ENCODE measurements around the gene SOX8.
"Not testable (repeated sequence)": the region's sequence is repeated elsewhere in the genome, so short reads cannot be mapped to it uniquely, and the experiment has no call there.

SOX8 gene

DNA sequence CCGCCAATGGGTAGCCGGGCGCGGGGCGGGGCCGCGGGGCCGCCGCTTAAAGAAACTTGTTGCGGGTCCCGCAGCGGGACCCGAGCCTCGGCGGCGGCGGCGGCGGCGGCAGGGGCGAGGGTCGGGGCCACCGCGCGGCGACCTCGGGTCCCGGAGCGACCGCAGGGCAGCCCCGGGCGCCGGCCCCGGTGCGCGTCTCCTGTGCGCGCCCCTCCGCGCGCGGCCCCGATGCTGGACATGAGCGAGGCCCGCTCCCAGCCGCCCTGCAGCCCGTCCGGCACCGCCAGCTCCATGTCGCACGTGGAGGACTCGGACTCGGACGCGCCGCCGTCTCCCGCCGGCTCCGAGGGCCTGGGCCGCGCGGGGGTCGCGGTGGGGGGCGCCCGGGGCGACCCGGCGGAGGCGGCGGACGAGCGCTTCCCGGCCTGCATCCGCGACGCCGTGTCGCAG, at the start of gene SOX8:
TSS of gene SOX8 (plus strand) at position 76 of the 450 bp plus-strand sequence. CDS start at position 229, 153 bp downstream.
- no peak for DNase-seq

DNA sequence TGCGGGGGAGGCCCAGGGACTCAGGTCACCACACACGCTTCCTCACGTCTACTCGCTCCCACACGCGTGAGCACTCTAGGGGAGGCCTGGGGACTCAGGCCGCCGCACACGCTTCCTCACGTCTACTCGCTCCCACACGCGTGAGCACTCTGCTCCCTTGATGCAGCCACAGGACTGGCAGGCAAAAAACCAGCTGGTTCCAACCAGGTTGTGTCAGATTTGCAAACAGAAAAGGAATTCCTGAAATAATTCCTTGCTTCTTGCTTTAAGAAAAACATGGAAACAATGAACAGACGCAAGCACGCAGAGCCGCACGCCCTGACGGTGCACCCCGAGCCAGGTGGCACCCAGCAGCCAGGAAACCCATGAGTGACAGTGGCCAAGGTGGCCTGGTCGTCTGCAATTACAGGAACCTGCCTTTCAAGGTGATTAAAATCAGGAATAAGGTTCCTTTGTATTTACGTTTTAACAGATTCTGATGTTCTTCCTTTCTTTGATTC, 48.7 kb upstream of the SOX8 start:
- DNase-seq: no peak

DNA sequence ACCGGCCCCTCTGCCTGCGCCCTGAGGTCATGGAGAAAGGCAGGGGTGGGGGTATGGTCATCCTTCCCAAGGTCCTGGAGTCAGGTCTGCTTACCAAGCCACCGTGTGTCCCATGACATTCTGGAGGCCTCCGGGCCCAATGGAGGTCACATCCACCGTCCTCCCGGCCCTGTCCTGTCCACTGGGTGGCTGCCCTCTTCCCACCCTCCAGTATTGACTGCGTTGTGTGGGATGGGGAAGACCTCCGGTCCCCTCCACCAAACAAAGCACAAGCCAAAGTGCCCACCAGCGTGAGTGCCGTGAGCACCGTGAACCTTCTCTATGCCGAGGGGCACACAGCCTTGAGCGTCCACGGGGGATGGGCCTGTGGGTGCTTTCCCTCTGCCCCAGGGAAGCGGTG, 48.0 kb upstream of the SOX8 start:
- DNase-seq: no peak

DNA sequence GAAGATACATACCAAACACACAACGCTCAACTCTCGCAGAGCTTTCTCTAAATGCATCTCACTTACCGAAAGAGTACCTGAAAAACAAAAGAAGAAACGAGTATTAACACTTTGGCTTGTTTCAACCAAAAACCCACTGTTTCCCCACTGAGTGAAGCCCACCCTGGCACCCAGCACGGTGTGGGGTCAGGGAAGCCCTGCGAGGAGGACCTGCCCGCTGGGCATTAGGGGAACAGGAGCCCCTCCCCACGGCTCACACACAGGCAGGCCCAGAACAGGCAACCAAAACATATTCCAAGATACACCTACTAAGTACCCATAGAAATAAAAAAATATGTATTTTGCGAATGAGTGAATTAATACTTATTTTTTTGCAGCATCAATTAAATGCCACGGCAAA, 47.4 kb upstream of the SOX8 start:
- DNase-seq: no peak

DNA sequence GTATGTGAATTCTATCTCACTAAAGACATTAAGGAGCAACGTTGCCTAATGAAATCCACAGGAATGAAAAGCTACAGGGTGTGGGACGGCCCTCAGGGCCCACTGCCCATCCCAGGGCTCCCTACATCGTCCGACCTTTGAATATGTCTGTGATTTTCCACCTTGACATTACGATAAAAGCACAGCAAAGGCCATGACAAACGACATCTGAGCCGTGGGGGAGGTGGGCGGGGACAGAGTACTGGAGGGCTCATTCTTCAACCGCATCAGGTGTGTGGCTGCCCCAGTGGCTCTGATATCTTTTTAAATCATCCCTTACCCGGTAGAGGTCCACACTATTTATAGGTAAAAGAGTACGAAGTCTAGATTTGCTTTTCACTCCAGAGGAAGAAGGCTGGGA, 45.9 kb upstream of the SOX8 start:
- DNase-seq: no peak

DNA sequence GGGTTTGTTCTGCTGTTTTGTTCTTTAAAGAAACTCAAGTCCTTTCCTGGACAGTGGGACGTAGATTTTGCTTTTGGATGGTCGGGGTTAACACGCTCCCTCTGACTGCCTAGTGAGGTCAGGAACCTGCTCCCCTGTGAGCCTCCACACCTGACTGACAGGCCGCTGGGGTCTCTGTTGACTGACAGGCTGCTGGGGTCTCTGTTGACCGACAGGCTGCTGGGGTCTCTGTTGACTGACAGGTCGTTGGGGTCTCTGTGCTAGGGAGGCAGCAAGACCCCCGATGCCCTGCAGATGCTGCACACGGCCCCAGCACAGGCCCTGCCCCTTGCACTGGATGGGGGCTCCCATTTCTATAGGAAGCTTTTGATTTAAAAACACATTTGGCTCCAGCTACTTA, 44.3 kb upstream of the SOX8 start:
- no peak for DNase-seq

DNA sequence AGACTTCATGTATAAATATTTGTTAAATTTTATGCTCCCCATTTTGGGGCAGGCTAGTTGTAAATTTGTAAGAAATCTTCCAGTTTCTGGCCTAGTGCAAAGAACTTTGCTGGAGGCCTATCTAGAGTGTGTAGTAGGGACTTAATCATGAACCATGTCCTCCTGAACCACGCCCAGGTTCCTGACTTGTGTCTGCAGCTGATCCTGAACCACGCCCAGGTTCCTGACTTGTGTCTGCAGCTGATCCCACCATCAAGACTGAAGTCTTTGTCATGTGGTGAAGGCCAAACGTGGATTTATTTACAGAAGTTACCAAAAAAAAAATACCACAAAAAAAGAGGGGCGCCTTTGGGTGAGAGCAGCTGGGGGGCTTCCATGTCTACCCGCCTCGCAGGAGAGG, 43.8 kb upstream of the SOX8 start:
- no peak for DNase-seq

DNA sequence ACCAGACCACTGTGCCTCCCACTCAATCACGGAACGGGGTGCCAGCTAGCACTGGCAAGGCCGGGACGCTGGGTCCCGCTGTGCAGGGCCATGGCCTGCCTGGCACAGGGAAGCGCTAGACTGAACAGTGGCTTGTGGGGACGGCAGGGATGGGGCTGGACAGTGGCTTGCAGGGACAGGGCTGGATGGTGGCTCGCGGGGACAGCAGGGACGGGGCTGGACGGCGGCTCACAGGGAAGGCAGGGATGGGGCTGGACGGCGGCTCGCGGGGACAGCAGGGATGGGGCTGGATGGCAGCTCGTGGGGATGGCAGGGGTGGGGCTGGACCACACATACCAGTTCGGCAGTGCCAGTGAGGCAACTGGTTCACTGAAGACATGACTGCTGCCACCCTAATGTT, 43.4 kb upstream of the SOX8 start:
- DNase-seq: no peak

DNA sequence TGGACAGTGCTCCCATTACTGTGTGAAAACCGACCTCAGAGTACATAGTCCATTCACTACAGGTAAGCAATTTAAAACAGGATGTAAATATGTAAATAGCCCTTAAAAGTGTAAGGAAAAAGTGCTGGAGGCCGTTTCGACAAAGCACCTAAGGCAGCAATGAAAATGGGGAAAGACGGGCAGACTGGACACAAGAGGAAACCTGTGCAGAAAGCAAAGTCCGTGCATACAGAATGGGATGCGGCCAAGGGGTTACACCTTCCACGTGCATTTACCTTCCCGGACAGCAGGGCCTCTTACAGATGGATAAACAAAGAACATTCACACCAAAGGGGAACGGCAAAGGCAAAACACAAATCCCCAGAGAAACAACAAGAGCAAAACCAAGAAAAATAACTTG, 42.8 kb upstream of the SOX8 start:
- no peak for DNase-seq

DNA sequence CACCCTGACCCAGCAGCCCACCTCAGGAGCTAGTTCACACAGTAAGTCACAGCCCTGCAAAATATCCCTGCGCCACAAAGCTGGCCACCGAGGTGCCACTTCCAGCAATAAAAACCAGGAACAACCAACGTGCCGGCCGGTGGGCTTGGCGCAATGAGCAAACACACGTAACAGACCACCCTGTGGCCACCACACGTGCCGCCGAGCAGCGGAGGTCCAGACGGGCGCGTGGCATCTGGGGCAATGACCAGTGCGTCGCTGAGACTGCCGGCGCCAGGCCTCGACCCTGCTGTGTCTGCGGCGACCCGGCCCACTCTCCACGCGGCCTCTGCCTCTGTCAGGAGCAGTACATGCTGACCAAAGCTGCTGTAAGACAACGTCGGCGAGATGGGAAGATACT, 42.3 kb upstream of the SOX8 start:
- no peak for DNase-seq

DNA sequence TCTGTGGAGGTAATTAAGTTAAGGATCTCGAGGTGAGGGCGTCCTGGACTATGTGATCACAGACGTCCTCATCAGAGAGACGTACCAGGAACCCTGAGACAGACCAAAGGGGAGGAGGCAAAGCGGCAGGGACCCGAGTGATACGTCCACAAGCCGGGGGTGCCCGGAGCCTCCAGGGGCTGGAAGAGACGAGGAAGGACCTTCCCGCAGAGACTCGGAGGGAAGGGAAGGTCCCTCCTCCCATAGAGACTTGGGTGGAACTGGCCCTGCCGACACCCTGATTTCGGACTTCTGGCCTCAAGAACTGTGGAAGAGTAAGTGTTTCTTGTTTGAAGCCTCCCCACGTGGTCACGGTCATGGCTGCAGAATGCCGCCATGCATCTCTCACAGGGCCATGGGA, 41.6 kb upstream of the SOX8 start:
- no peak for DNase-seq

DNA sequence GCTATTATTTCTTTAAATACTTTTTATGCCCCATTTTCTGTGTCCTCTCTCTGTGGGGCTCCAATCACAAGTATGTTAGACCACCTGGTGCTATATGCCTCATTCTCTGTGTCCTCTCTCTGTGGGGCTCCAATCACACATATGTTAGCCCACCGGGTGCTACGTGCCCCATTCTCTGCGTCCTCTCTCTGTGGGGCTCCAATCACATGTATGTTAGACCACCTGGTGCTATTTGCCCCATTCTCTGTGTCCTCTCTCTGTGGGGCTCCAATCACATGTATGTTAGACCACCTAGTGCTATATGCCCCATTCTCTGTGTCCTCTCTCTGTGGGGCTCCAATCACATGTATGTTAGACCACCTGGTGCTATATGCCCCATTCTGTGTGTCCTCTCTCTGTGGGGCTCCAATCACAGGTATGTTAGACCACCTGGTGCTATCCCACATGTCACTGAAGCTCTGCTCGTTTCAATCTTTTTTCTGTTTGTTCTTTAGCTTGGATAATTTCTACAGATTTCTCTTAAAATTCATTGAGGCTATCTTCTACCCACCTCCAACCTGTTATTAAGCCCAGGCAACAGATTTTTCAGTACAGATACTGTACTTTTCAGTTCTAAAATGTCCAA, 39.0 kb upstream of the SOX8 start:
- no peak for DNase-seq

DNA sequence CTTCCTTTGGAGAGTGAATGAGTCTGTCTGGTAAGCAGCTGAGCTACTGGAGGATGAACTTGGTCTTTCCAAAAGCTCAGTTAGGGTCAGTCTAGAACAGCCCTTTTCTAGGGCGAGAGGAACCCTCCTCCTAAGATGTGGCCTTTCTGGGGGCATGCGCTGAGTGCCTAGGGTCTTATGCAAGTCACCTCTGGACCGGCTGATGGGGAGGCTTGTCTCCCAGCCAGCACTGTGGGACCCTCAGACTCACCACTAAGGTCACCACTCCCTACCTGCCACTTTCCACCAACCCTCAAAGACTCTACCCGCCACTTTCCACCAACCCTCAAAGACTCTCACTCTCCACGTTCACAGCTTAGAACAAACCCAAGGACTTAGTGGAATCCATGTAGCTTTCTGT, 37.6 kb upstream of the SOX8 start:
- DNase-seq: no peak

DNA sequence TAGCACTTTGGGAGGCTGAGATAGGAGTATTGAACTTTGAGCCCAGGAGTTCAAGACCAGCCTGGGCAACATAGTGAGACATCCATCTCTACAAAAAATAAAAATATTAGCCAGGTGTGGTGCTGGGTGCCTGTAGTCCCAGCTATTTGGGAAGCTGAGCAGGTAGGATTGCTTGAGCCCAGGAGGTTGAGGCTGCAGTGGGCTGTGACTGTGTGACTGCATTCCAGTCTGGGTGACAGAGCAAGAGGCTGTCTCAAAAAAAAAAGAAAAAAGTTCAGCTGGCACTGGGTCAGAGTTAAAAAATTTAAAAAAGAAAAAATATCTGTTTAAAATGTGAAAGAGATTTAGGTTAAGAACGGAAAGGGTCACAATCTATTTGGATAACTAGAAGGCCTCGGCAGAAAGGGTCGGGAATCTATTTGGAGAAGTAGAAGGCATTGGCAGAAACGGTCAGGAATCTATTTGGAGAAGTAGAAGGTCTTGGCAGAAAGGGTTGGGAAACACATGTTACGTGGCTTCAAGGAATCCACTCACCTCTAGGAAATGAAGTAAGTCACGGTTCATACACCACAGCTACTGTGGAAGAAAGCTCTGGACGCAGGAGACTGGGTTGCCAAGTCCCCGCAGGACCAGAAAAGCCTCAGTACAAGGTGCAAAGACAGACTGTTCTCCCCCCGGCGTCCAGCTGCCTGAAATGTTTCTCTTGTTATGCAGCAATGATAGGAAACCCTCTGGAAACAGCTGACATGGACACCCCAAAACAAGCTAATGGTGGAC, 36.1 kb upstream of the SOX8 start:
- DNase-seq: no peak

DNA sequence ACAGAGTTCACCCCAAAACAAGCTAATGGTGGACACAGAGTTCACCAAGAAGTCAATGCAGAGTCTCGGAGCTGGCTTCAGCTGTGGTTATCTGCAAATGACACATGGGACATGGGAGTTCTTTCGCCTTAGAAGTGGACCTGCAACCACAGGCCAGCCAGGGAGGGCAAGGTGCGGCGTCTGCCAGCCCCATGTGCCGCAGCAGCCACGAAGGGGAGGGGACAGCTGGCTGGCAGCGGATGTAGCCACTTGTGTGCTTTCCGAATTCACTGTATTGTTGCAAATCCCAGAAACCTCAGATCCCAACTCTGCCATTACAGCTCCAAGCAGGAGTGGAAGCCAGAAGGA, 35.5 kb upstream of the SOX8 start:
- no peak for DNase-seq

DNA sequence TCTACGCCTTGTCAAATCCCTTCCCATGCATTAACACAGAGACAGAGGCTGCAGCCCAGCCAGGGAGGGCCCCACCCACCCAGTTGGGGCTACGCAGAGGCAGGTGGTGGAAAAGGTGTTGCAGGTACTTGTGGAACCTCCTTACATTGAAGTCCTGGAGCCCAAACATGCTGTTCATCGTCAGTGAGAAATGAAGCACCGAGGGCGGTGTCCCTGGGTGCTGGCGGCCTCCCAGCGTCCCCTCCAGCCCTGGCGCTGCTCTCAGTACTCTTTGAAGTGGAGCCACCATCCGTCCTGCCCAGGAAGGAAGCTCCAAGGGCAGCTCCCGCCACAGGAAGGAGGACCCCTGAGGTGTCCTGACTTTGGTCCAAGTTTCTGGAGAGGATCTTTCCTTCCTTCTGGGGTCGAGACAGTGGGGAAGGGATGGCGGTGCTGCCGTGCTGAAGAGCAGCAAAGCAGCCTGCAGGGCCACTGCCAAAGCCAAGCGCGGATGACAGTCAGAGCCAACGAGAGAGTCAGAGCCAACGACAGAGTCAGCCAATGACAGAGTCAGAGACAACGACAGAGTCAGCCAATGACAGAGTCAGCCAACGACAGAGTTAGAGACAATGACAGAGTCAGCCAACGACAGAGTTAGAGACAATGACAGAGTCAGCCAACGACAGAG, 34.2 kb upstream of the SOX8 start:
- DNase-seq: no peak

DNA sequence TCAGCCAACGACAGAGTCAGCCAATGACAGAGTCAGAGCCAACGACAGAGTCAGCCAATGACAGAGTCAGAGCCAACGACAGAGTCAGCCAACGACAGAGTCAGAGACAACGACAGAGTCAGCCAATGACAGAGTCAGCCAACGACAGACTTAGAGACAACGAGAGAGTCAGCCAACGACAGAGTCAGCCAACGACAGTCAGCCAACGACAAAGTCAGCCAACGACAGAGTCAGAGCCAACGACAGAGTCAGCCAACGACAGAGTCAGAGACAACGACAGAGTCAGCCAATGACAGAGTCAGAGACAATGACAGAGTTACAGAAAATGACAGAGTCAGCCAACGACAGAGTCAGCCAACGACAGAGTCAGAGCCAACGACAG, 33.7 kb upstream of the SOX8 start:
- DNase-seq: not testable (repeated sequence)

DNA sequence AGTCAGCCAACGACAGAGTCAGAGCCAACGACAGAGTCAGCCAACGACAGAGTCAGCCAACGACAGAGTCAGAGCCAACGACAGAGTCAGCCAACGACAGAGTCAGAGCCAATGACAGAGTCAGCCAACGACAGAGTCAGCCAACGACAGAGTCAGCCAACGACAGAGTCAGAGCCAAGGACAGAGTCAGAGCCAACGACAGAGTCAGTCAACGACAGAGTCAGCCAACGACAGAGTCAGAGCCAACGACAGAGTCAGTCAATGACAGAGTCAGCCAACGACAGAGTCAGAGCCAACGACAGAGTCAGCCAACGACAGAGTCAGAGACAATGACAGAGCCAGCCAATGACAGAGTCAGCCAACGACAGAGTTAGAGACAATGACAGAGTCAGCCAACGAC, 32.8 kb upstream of the SOX8 start:
- DNase-seq: not testable (repeated sequence)

DNA sequence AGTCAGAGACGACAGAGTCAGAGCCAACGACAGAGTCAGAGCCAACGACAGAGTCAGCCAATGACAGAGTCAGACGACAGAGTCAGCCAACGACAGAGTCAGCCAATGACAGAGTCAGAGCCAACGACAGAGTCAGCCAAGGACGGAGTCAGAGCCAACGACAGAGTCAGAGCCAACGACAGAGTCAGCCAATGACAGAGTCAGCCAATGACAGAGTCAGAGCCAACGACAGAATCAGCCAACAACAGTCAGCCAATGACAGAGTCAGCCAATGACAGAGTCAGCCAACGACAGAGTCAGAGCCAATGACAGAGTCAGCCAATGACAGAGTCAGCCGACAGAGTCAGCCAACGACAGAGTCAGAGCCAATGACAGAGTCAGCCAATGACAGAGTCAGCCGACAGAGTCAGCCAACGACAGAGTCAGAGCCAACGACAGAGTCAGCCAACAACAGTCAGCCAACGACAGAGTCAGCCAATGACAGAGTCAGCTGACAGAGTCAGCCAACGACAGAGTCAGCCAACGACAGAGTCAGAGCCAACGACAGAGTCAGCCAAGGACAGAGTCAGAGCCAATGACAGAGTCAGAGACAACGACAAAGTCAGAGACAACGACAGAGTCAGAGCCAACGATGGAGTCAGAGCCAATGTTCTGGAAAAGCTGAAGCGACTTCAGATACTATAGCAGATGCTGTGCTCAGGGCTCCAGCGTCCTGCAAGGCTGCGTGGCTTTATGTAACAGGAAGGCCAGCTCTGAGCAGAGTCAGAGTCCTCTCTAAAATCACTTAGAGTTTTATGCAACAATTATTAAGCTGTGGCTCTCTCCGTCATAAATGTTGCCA, 30.6 kb upstream of the SOX8 start:
- not testable (repeated sequence) for DNase-seq

DNA sequence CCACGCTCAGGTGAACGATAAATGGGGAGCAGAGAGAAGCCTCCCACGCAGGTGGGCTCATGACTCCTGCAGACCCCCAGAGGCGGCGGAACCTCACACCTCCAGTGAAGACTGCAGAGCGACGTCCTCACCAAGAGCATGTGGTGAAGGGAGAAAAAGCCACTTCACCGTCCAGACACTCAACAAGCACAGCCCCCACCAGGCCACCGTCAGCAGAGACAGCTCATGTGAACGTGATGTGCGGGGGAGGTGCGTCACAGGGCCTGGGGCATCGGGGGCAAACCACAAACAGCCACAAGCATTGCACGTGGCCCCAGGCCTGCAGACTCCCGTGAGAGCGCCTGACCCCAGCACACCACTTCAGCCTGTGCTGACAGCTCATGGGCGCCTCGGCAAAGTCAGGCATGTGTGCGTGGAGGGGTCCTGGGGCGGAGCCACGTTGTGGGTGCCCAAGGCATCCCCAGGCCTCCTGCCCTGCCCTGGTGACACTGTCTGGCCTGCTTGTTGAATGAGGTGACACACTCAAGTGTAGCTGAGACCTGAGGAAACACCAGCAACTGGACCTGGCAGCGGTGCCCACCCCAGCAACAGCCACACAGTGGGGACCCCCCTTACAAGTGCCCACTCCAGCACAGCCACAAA, 29.8 kb upstream of the SOX8 start:
- no peak for DNase-seq

DNA sequence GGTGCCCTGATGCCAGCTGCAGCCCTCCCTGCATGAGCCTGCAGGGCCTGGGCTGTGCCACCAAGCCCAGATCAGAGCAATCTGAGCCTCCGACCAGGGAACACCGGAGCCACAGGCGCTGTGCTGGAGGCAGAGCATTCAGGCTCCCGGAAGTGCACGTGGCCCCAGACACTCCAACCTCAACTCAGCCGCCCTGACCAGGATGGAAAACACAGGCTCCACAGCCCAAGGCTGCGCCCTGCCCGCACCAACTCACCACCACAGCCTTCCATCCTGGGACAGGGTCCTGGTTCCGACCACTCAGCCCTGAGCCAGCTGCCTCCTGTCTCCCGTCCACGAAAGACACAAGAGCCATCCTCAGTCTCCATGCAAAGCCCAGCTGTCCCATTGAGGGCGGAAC, 29.2 kb upstream of the SOX8 start:
- no peak for DNase-seq

DNA sequence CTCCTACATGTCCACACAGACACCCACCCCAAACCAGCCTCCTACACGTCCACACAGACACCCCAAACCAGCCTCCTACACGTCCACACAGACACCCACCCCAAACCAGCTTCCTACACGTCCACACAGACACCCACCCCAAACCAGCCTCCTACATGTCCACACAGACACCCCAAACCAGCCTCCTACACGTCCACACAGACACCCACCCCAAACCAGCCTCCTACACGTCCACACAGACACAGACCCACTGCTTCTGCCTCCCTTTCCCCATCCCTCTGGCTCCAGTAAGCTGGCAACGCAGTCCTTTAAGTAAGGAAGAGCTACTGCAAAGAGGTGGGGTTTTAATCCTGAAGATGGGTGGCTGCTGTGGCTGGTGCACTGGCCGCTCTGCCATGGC, 27.8 kb upstream of the SOX8 start:
- DNase-seq: not testable (repeated sequence)

DNA sequence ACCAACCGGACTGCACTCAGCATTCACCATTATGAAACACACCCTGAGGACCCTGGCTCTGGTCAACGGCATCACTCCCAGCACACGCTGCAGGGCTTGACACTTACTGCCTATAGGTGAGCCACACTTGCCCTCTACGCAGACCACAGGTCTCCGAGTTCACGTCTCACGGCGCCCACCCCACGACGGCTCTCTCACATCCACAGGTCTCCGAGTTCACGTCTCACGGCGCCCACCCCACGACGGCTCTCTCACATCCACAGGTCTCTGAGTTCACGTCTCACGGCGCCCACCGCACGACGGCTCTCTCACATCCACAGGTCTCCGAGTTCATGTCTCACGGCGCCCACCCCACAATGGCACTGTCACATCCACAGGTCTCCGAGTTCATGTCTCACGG, 25.8 kb upstream of the SOX8 start:
- not testable (repeated sequence) for DNase-seq

Data from DMS 273 treated with DMSO at 0.1 percent for 48 hours (cell line).